Activated T-helper 2 cell treated with anti-CD3 and anti-CD28 coated beads, Interferon-gamma antibody, Interleukin-2, Interleukin-4, amounts not matched to agents 10 μg/mL and 5 μg/mL and 100 μg/mL, durations not matched to agents 14 hours and 24 hours and 36 hours (primary cell): ENCODE measurements around the gene SMG1. TPM values are rescaled to one million over a fixed set of nuclear protein-coding genes. Genes with fewer than 3 reads are reported as not detected.

ENCODE experiments used
- DNase-seq: peaks from one replicate; pipeline ENCODE4 v3.0.0; 2021; ENCODE audit warnings: low spot score
- H3K27ac Mint-ChIP-seq: one replicate; pipeline ENCODE4 v1.8.0; 2021; ENCODE audit warnings: mixed read lengths
- H3K27me3 Mint-ChIP-seq: one replicate; pipeline ENCODE4 v1.8.0; 2021; ENCODE audit warnings: low read depth, mixed read lengths
- H3K36me3 Mint-ChIP-seq: one replicate; pipeline ENCODE4 v1.8.0; 2021; ENCODE audit warnings: low read depth, mixed read lengths
- H3K4me1 Mint-ChIP-seq: one replicate; pipeline ENCODE4 v1.8.0; 2021; ENCODE audit warnings: low read depth, mixed read lengths
- H3K4me3 Mint-ChIP-seq: one replicate; pipeline ENCODE4 v1.8.0; 2021; ENCODE audit warnings: low read depth, mild to moderate bottlenecking, moderate library complexity, mixed read lengths
- H3K9me3 Mint-ChIP-seq: one replicate; pipeline ENCODE4 v1.8.0; 2021; ENCODE audit warnings: mixed read lengths
- intact Hi-C: fragments of 100-400 bp; cut with micrococcal nuclease; formaldehyde crosslinking; loops from one replicate; pipeline ENCODE4 v1.15.1; 2023
- total RNA-seq: library from RNA; stranded (reverse); gene quantifications from 2 replicates; pipeline ENCODE4 v1.2.3, GENCODE V29; 2022

SMG1 gene
- total RNA-seq, 1 donor from 2014 or later: 128 TPM

- intact Hi-C loops: loop anchor here (1.0 to 5.0 kb wide), 7 partner anchors 11 to 721 kb away; partner anchors contain the start of genes CCP110, COQ7, GDE1 and RPS15A
- H3K9me3 Mint-ChIP-seq: no peaks in the 10 kb centered on the region
- H3K4me1 Mint-ChIP-seq: peaks cover 52% of the 10 kb centered on the region
- H3K27ac Mint-ChIP-seq: peak within 1 kb of the TSS; percentile 98
- peak within 1 kb of the TSS; percentile 93 for H3K4me3 Mint-ChIP-seq
- DNase-seq: peak; percentile 99
- H3K36me3 Mint-ChIP-seq: peaks cover 66% of the 10 kb centered on the region
- no peaks in the 10 kb centered on the region for H3K27me3 Mint-ChIP-seq
Measured at GRCh38 chr16:18801145-18801972, 124.8 kb downstream of the SMG1 start, which contains the start of gene ARL6IP1. ARL6IP1 (minus strand) TSS chr16:18801549; CDS start chr16:18801466, 83 bp downstream.

GRCh38 chr16:18800775-18801144, 125.4 kb downstream of the SMG1 start:
- H3K36me3 Mint-ChIP-seq: peaks cover 66% of the 10 kb centered on the region
- H3K27me3 Mint-ChIP-seq: no peaks in the 10 kb centered on the region
- H3K4me1 Mint-ChIP-seq: peaks cover 51% of the 10 kb centered on the region
- peak overlapping the region; percentile 98 for H3K27ac Mint-ChIP-seq
- H3K4me3 Mint-ChIP-seq: peak overlapping the region; percentile 93
- intact Hi-C loops: loop anchor here (1.0 to 5.0 kb wide), 7 partner anchors 10 to 722 kb away; partner anchors contain the start of genes CCP110, COQ7, GDE1 and RPS15A
- no peaks in the 10 kb centered on the region for H3K9me3 Mint-ChIP-seq
- DNase-seq: no peak

- Mint-ChIP-seq H3K27me3 (no peaks in the 10 kb centered on the region), H3K4me1 (peaks cover 48% of the 10 kb centered on the region), H3K4me3 (peak overlapping the region; percentile 93), H3K36me3 (peaks cover 68% of the 10 kb centered on the region), H3K9me3 (no peaks in the 10 kb centered on the region), H3K27ac (peak overlapping the region; percentile 98)
- intact Hi-C loops: loop anchor here (2.0 to 5.0 kb wide), 5 partner anchors 13 to 722 kb away; partner anchors contain the start of genes CCP110, COQ7 and GDE1
- DNase-seq: no peak
Measured at GRCh38 chr16:18800293-18800692, 125.9 kb downstream of the SMG1 start.

- H3K9me3 Mint-ChIP-seq: no peaks in the 10 kb centered on the region
- H3K27me3 Mint-ChIP-seq: no peaks in the 10 kb centered on the region
- intact Hi-C loops: no loop called here
- peak overlapping the region; percentile 67 for H3K27ac Mint-ChIP-seq
- H3K36me3 Mint-ChIP-seq: peaks cover 72% of the 10 kb centered on the region
- DNase-seq: no peak
- peaks cover 45% of the 10 kb centered on the region for H3K4me1 Mint-ChIP-seq
- H3K4me3 Mint-ChIP-seq: peak overlapping the region; percentile 93
Measured at GRCh38 chr16:18799500-18799899, 126.7 kb downstream of the SMG1 start.

GRCh38 chr16:18797746-18798145, 128.5 kb downstream of the SMG1 start:
- peak overlapping the region; percentile 65 for H3K27ac Mint-ChIP-seq
- no peaks in the 10 kb centered on the region for H3K27me3 Mint-ChIP-seq
- no peak overlapping the region for H3K4me3 Mint-ChIP-seq
- H3K4me1 Mint-ChIP-seq: peaks cover 40% of the 10 kb centered on the region
- peaks cover 78% of the 10 kb centered on the region for H3K36me3 Mint-ChIP-seq
- no peak for DNase-seq
- intact Hi-C loops: no loop called here
- H3K9me3 Mint-ChIP-seq: no peaks in the 10 kb centered on the region

- Mint-ChIP-seq H3K36me3 (peaks cover 86% of the 10 kb centered on the region), H3K4me3 (no peak overlapping the region), H3K4me1 (peaks cover 37% of the 10 kb centered on the region), H3K9me3 (no peaks in the 10 kb centered on the region), H3K27ac (no peak overlapping the region), H3K27me3 (no peaks in the 10 kb centered on the region)
- DNase-seq: no peak
- intact Hi-C loops: no loop called here
Measured at GRCh38 chr16:18796377-18796776, 129.8 kb downstream of the SMG1 start.

- intact Hi-C loops: no loop called here
- Mint-ChIP-seq H3K4me3 (no peak overlapping the region), H3K27me3 (no peaks in the 10 kb centered on the region), H3K36me3 (peaks cover 89% of the 10 kb centered on the region), H3K4me1 (peaks cover 37% of the 10 kb centered on the region), H3K27ac (peak overlapping the region; percentile 6), H3K9me3 (no peaks in the 10 kb centered on the region)
- no peak for DNase-seq
Measured at GRCh38 chr16:18792836-18793433, 133.3 kb downstream of the SMG1 start.

- DNase-seq: peak; percentile 93
- intact Hi-C loops: loop anchor here (1.0 to 5.0 kb wide), 2 partner anchors 11 to 327 kb away; partner anchors contain the start of gene ARL6IP1
- Mint-ChIP-seq H3K27me3 (no peaks in the 10 kb centered on the region), H3K9me3 (no peaks in the 10 kb centered on the region), H3K27ac (peak within 1 kb of the TSS; percentile 89), H3K4me3 (peak within 1 kb of the TSS; percentile 92), H3K36me3 (peaks cover 92% of the 10 kb centered on the region), H3K4me1 (peaks cover 46% of the 10 kb centered on the region)
Measured at GRCh38 chr16:18789850-18790706, 136.1 kb downstream of the SMG1 start, which contains the start of gene RPS15A. RPS15A (minus strand) TSS chr16:18790334; CDS start chr16:18789113, 1,221 bp downstream.

GRCh38 chr16:18789515-18789849, 136.7 kb downstream of the SMG1 start:
- intact Hi-C loops: loop anchor here (5.0 kb wide), 1 partner anchor 328 kb away; no protein-coding TSS in a partner anchor
- Mint-ChIP-seq H3K9me3 (no peaks in the 10 kb centered on the region), H3K4me1 (peaks cover 50% of the 10 kb centered on the region), H3K27ac (peak overlapping the region; percentile 89), H3K4me3 (peak overlapping the region; percentile 92), H3K36me3 (peaks cover 95% of the 10 kb centered on the region), H3K27me3 (no peaks in the 10 kb centered on the region)
- DNase-seq: no peak

- intact Hi-C loops: loop anchor here (5.0 kb wide), 1 partner anchor 328 kb away; no protein-coding TSS in a partner anchor
- peaks cover 94% of the 10 kb centered on the region for H3K36me3 Mint-ChIP-seq
- H3K27ac Mint-ChIP-seq: peak overlapping the region; percentile 89
- H3K9me3 Mint-ChIP-seq: no peaks in the 10 kb centered on the region
- H3K4me3 Mint-ChIP-seq: peak overlapping the region; percentile 92
- H3K4me1 Mint-ChIP-seq: peaks cover 48% of the 10 kb centered on the region
- no peaks in the 10 kb centered on the region for H3K27me3 Mint-ChIP-seq
- no peak for DNase-seq
Measured at GRCh38 chr16:18788828-18789514, 137.2 kb downstream of the SMG1 start.

GRCh38 chr16:18784917-18785623, 141.1 kb downstream of the SMG1 start:
- no peak for DNase-seq
- Mint-ChIP-seq H3K27ac (peak overlapping the region; percentile 52), H3K4me1 (peaks cover 46% of the 10 kb centered on the region), H3K4me3 (peak overlapping the region; percentile 56), H3K36me3 (peaks cover 74% of the 10 kb centered on the region), H3K9me3 (no peaks in the 10 kb centered on the region), H3K27me3 (no peaks in the 10 kb centered on the region)
- intact Hi-C loops: loop anchor here (5.0 kb wide), 1 partner anchor 332 kb away; no protein-coding TSS in a partner anchor
